ENCODE measurements around the gene POLE4. TPM values are rescaled to one million over a fixed set of nuclear protein-coding genes. Genes with fewer than 3 reads are reported as not detected.

The POLE4 gene
- total and polyA plus RNA-seq, 9 of the 15 experiments (the other 6 are each of a cell fraction or from before 2014, with no cell fraction given), result 25.7 to 73.7 (median 57.3) TPM

DNA sequence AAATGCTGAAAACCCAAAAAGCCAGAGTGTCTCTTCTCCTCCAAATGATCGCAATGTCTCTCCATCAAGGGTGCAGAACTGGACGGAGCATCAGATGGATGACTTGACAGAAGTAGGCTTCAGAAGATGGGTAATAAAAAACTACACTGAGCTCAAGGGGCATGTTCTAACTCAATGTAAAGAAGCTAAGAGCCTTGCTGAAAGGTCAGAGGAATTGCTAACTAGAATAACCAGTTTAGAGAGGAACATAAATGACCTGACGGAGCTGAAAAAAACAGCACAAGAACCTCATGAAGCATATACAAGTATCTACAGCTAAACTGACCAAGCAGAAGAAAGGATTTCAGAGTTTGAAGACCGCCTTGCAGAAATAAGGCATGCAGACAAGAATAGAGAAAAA is 9.7 kb upstream of the POLE4 start (continued):
- no peak for TF ChIP-seq RBM15 (IDR thresholded peaks at IDR 0.05; ENCODE audit: insufficient read depth, low read length)
- no peak for TF ChIP-seq CCNT2 (IDR thresholded peaks at IDR 0.05; ENCODE audit: borderline replicate concordance, extremely low read depth, insufficient read length, low read depth, low read length)

DNA sequence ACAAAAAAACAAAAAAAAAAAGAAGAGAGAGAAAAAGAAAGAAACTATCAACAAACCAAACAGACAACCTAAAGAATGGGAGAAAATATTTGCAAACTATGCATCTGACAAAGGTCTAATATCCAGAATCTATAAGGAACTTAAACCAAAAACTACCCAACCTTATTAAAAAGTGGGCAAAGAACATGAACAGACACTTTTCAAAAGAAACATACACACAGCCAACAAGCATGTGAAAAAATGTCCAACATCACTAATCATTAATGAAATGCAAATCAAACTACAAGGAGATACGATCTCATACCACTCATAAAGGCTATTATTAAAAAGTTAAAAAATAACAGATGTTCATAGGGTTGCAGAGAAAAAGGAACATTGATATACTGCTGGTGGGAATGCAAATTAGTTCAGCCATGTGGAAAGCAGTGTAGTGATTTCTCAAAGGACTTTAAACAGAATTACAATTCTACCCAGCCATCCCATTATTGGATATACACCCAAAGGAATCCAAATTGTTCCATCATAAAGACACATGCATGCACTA is 7.2 kb upstream of the POLE4 start:
- CTCF ChIA-PET (ENCODE audit: low intra/inter-chr PET ratio), result no interaction called here
- 41% methylated on average over 1 of the region's 1 CpG for WGBS (ENCODE audit: insufficient coverage, low coverage, missing lambda C conversion rate)
- H3K9me3 ChIP-seq (replicated peaks; ENCODE audit: control insufficient read depth, insufficient read depth, low read depth, low read length), result peaks cover 5% of the 10 kb centered on the region; the same call in 1 of the 2 replicates
- H4K20me1 ChIP-seq (replicated peaks; ENCODE audit: control insufficient read depth, insufficient read depth, low read length), result no peaks in the 10 kb centered on the region
- H3K27me3 ChIP-seq (ENCODE audit: control insufficient read depth in 2 of 2, insufficient read depth in 2 of 2, low read length in 2 of 2), result no peaks in the 10 kb centered on the region
- no peaks in the 10 kb centered on the region; the same call in 2 of the 3 replicates for H3K79me2 ChIP-seq (ENCODE audit: control insufficient read depth, insufficient read depth, low read length)
- no peaks in the 10 kb centered on the region; a peak in 1 of 5 replicates for H3K4me1 ChIP-seq (replicated peaks in 1 of 2; ENCODE audit: control insufficient read depth in 2 of 2, insufficient read depth in 2 of 2, low read length in 2 of 2)
- H3K36me3 ChIP-seq (ENCODE audit: control insufficient read depth, insufficient read depth, low read length), result peaks cover 4% of the 10 kb centered on the region; the same call in 1 of the 3 replicates
- H3K9me1 ChIP-seq (ENCODE audit: control insufficient read depth, insufficient read depth, low read length), result no peaks in the 10 kb centered on the region
- POLR2A ChIA-PET, result no interaction called here
- H2AFZ ChIP-seq (ENCODE audit: low read depth, low read length), result no peak overlapping the region
- DNase-seq (ENCODE audit: extremely low read depth in 1 of 4, low spot score in 3 of 4) (no peak), FAIRE-seq (no peak), ATAC-seq (no peak)
- H3K4me3 ChIP-seq, result no peak overlapping the region
- H3K27ac ChIP-seq (ENCODE audit: extremely low read depth, low read depth, low read length), result no peak overlapping the region
- intact Hi-C loops (cut with micrococcal nuclease), result no loop called here
- BruUV-seq (replicated peaks), result no TSS peak
- no peak overlapping the region for H3K9ac ChIP-seq (ENCODE audit: insufficient read depth in 1 of 2, low read depth in 2 of 2, low read length in 2 of 2)
- H3K4me2 ChIP-seq (ENCODE audit: insufficient read depth, low read length), result no peak overlapping the region
- TF ChIP-seq ZNF324 (CRISPR knock-in tag; IDR thresholded peaks at IDR 0.05) (no peak), AFF1 (IDR thresholded peaks at IDR 0.05; ENCODE audit: low read depth in 1 of 2, partially characterized antibody in 2 of 2) (peak in 1 of 2 experiments; percentile 98), YY1 (IDR thresholded peaks at IDR 0.05; ENCODE audit: borderline replicate concordance in 1 of 3, control insufficient read depth in 1 of 3, extremely low read depth in 1 of 3, insufficient read depth in 3 of 3, insufficient read length in 1 of 3, insufficient replicate concordance in 2 of 3, low read depth in 1 of 3, low read length in 2 of 3) (no peak)
- in situ Hi-C loops (cut with MboI), result no loop called here

All from K562 (cell line).